HepG2 (cell line): ENCODE measurements around the gene FAM221B. TPM values are rescaled to one million over a fixed set of nuclear protein-coding genes. Genes with fewer than 3 reads are reported as not detected.

Source experiments
- GPBP1L1 ChIP-seq: sonication (generic); formaldehyde crosslinking; IDR thresholded peaks from 2 replicates; pipeline ENCODE4 v1.5.0; 2020; ENCODE audit warnings: mild to moderate bottlenecking, missing genetic modification reagents
- HOXA3 ChIP-seq: sonication (generic); formaldehyde crosslinking; IDR thresholded peaks from 2 replicates; pipeline ENCODE4 v1.5.0; 2020; ENCODE audit warnings: missing genetic modification reagents
- MAZ ChIP-seq, 2 experiments: sonication (generic) in 1 of 2; formaldehyde crosslinking in 1 of 2; IDR thresholded peaks; 2 replicates each; pipeline versions ENCODE4 v1.5.0 to v1.6.1; 2012 to 2020; ENCODE audit warnings: low read depth in 2 of 2, mild to moderate bottlenecking in 2 of 2, borderline replicate concordance in 1 of 2, improper control_type of control experiment in 1 of 2, low read length in 1 of 2, missing genetic modification reagents in 1 of 2, moderate library complexity in 1 of 2
- MXD4 ChIP-seq: IDR thresholded peaks from 2 replicates; pipeline ENCODE4 v1.6.1; 2016; ENCODE audit warnings: mild to moderate bottlenecking, missing biosample characterization, missing genetic modification reagents
- MYPOP ChIP-seq: sonication (generic); formaldehyde crosslinking; IDR thresholded peaks from 2 replicates; pipeline ENCODE4 v1.8.1; 2023; ENCODE audit warnings: mild to moderate bottlenecking, moderate library complexity, missing genetic modification reagents
- NKX3-1 ChIP-seq: sonication (generic); formaldehyde crosslinking; IDR thresholded peaks from 2 replicates; pipeline ENCODE4 v1.5.0; 2020; ENCODE audit warnings: missing genetic modification reagents
- NR2F6 ChIP-seq, 2 experiments: IDR thresholded peaks; 2 replicates each; pipeline ENCODE4 v1.6.1; 2016; ENCODE audit warnings: antibody characterized with exemption in 1 of 2, mild to moderate bottlenecking in 1 of 2
- RCOR2 ChIP-seq: IDR thresholded peaks from 2 replicates; pipeline ENCODE4 v1.6.1; 2016; ENCODE audit warnings: missing biosample characterization, missing genetic modification reagents
- RFX5 ChIP-seq: IDR thresholded peaks from 2 replicates; pipeline ENCODE4 v1.6.1; 2011; ENCODE audit warnings: low read depth, low read length, improper control_type of control experiment
- SRF ChIP-seq: IDR thresholded peaks from 2 replicates; pipeline ENCODE4 v1.6.1; 2011; ENCODE audit warnings: mild to moderate bottlenecking, low read depth, low read length, moderate library complexity
- ZNF225 ChIP-seq: sonication (generic); formaldehyde crosslinking; IDR thresholded peaks from 2 replicates; pipeline ENCODE4 v1.4.0; 2020; ENCODE audit warnings: mild to moderate bottlenecking, missing genetic modification reagents
- ZNF264 ChIP-seq: sonication (generic); formaldehyde crosslinking; IDR thresholded peaks from 2 replicates; pipeline ENCODE4 v1.4.0; 2020; ENCODE audit warnings: missing genetic modification reagents
- ZNF292 ChIP-seq: sonication (generic); formaldehyde crosslinking; IDR thresholded peaks from 2 replicates; pipeline ENCODE4 v1.8.1; 2022; ENCODE audit warnings: mild to moderate bottlenecking, low read depth, missing genetic modification reagents, borderline replicate concordance
- ZNF547 ChIP-seq: sonication (generic); formaldehyde crosslinking; IDR thresholded peaks from 2 replicates; pipeline ENCODE4 v1.5.1; 2020; ENCODE audit warnings: mild to moderate bottlenecking, missing genetic modification reagents
- ZNF615 ChIP-seq: sonication (generic); formaldehyde crosslinking; IDR thresholded peaks from 2 replicates; pipeline ENCODE4 v1.5.0; 2020; ENCODE audit warnings: mild to moderate bottlenecking, missing genetic modification reagents, borderline replicate concordance
- ZNF782 ChIP-seq: sonication (generic); formaldehyde crosslinking; IDR thresholded peaks from 2 replicates; pipeline ENCODE4 v1.4.0; 2020; ENCODE audit warnings: missing genetic modification reagents, mild to moderate bottlenecking, borderline replicate concordance
- ZSCAN29 ChIP-seq: sonication (generic); formaldehyde crosslinking; conservative IDR thresholded peaks from 2 replicates; pipeline ENCODE4 v1.4.0; 2020; ENCODE audit warnings: mild to moderate bottlenecking, missing genetic modification reagents
- polyA plus RNA-seq, 8 experiments: library from polyadenylated mRNA; depleted of rRNA in 3 of 8; stranded (reverse) in 7 of 8; unstranded in 1 of 8; fragments of >200 nt; fragmentation: Illumina TruSeq in 4 of 8; extraction: Trizol in 4 of 8; gene quantifications; 2 replicates each; pipeline versions ENCODE4 v1.2.1 to v1.2.3, GENCODE V29; 2011 to 2016; ENCODE audit warnings: low read depth in 4 of 8, missing spikeins in 1 of 8, mixed read lengths in 1 of 8; ENCODE audit not compliant: insufficient read depth in 1 of 8
- total RNA-seq, 5 experiments: library from RNA; depleted of rRNA; stranded (reverse); fragments of >200 nt; fragmentation: Illumina TruSeq; extraction: Trizol; gene quantifications; 2 replicates each; pipeline ENCODE4 v1.2.3, GENCODE V29; 2016; ENCODE audit warnings: low read depth in 1 of 5
- TF ChIP-seq, protein P1 (sequence below): sonication (generic); formaldehyde crosslinking; IDR thresholded peaks from 2 replicates; pipeline ENCODE4 v1.5.1; 2020; ENCODE audit warnings: mild to moderate bottlenecking, missing genetic modification reagents, moderate library complexity
- TF ChIP-seq, protein P2 (sequence below): sonication (generic); formaldehyde crosslinking; conservative IDR thresholded peaks from 2 replicates; pipeline ENCODE4 v1.4.0; 2020; ENCODE audit warnings: mild to moderate bottlenecking, missing genetic modification reagents, moderate library complexity

FAM221B gene
- total and polyA plus RNA-seq, 2 of the 13 experiments (the other 11 are each of a cell fraction or from before 2014, with no cell fraction given) = not detected

GRCh38 chr9:35812025-35812602 lies 16.4 kb downstream of the FAM221B start, which contains the start of gene SPAG8 (continued):
- TF ChIP-seq RFX5 = peak; percentile 13; the same call in 1 of the 2 replicates
- TF ChIP-seq, protein P1, sequence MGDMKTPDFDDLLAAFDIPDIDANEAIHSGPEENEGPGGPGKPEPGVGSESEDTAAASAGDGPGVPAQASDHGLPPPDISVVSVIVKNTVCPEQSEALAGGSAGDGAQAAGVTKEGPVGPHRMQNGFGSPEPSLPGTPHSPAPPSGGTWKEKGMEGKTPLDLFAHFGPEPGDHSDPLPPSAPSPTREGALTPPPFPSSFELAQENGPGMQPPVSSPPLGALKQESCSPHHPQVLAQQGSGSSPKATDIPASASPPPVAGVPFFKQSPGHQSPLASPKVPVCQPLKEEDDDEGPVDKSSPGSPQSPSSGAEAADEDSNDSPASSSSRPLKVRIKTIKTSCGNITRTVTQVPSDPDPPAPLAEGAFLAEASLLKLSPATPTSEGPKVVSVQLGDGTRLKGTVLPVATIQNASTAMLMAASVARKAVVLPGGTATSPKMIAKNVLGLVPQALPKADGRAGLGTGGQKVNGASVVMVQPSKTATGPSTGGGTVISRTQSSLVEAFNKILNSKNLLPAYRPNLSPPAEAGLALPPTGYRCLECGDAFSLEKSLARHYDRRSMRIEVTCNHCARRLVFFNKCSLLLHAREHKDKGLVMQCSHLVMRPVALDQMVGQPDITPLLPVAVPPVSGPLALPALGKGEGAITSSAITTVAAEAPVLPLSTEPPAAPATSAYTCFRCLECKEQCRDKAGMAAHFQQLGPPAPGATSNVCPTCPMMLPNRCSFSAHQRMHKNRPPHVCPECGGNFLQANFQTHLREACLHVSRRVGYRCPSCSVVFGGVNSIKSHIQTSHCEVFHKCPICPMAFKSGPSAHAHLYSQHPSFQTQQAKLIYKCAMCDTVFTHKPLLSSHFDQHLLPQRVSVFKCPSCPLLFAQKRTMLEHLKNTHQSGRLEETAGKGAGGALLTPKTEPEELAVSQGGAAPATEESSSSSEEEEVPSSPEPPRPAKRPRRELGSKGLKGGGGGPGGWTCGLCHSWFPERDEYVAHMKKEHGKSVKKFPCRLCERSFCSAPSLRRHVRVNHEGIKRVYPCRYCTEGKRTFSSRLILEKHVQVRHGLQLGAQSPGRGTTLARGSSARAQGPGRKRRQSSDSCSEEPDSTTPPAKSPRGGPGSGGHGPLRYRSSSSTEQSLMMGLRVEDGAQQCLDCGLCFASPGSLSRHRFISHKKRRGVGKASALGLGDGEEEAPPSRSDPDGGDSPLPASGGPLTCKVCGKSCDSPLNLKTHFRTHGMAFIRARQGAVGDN = peak; percentile 84
- 0 out of 2 replicates have a peak, but pooled peaks have one; percentile 22 for TF ChIP-seq MXD4 (CRISPR knock-in tag)
- no peak; the same call in 1 of the 2 replicates for TF ChIP-seq NR2F6 (IDR thresholded peaks at IDR 0.05)
- peak; percentile 50; the same call in 1 of the 2 replicates for TF ChIP-seq NR2F6 (CRISPR knock-in tag; IDR thresholded peaks at IDR 0.05)
- no peak for TF ChIP-seq MAZ (IDR thresholded peaks at IDR 0.05; ENCODE audit: borderline replicate concordance, low read depth, low read length)
- TF ChIP-seq MAZ (CRISPR knock-in tag; IDR thresholded peaks at IDR 0.05; ENCODE audit: low read depth) = no peak; the same call in 1 of the 2 replicates
- no peak for TF ChIP-seq ZNF547 (CRISPR knock-in tag)
- TF ChIP-seq GPBP1L1 (CRISPR knock-in tag) = no peak
- TF ChIP-seq ZNF292 (CRISPR knock-in tag) = no peak
- TF ChIP-seq ZNF264 (CRISPR knock-in tag) = no peak
- TF ChIP-seq MYPOP (CRISPR knock-in tag) = no peak
- peak; percentile 63; the same call in 1 of the 2 replicates for TF ChIP-seq HOXA3 (CRISPR knock-in tag)
- no peak for TF ChIP-seq ZNF615 (CRISPR knock-in tag)
- no peak for TF ChIP-seq ZSCAN29 (CRISPR knock-in tag)
- TF ChIP-seq RCOR2 = no peak
- no peak for TF ChIP-seq NKX3-1 (CRISPR knock-in tag)
- 0 out of 2 replicates have a peak, but pooled peaks have one; percentile 8 for TF ChIP-seq ZNF225 (CRISPR knock-in tag)
- no peak; the same call in 1 of the 2 replicates for TF ChIP-seq ZNF782 (CRISPR knock-in tag)
- peak; percentile 60; the same call in 1 of the 2 replicates for TF ChIP-seq SRF
- TF ChIP-seq, protein P2, sequence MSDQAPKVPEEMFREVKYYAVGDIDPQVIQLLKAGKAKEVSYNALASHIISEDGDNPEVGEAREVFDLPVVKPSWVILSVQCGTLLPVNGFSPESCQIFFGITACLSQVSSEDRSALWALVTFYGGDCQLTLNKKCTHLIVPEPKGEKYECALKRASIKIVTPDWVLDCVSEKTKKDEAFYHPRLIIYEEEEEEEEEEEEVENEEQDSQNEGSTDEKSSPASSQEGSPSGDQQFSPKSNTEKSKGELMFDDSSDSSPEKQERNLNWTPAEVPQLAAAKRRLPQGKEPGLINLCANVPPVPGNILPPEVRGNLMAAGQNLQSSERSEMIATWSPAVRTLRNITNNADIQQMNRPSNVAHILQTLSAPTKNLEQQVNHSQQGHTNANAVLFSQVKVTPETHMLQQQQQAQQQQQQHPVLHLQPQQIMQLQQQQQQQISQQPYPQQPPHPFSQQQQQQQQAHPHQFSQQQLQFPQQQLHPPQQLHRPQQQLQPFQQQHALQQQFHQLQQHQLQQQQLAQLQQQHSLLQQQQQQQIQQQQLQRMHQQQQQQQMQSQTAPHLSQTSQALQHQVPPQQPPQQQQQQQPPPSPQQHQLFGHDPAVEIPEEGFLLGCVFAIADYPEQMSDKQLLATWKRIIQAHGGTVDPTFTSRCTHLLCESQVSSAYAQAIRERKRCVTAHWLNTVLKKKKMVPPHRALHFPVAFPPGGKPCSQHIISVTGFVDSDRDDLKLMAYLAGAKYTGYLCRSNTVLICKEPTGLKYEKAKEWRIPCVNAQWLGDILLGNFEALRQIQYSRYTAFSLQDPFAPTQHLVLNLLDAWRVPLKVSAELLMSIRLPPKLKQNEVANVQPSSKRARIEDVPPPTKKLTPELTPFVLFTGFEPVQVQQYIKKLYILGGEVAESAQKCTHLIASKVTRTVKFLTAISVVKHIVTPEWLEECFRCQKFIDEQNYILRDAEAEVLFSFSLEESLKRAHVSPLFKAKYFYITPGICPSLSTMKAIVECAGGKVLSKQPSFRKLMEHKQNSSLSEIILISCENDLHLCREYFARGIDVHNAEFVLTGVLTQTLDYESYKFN (CRISPR knock-in tag) = no peak; the same call in 1 of the 2 replicates
